HG03064 (cell line): ENCODE data around the gene CARD11.
"Not testable (repeated sequence)": the region's sequence is repeated elsewhere in the genome, so short reads cannot be mapped to it uniquely, and the experiment has no call there.

Experiments
- ATAC-seq: cut with Tn5 transposase; IDR thresholded peaks from one replicate; pipeline ENCODE4 v1.9.1; 2021; ENCODE audit warnings: low read depth; ENCODE audit not compliant: unreplicated experiment

Gene CARD11

GRCh38 chr7:3065724-3066143 is 22.1 kb upstream of the CARD11 start:
- no peak for ATAC-seq

- ATAC-seq = no peak
These were observed 20.4 kb upstream of the CARD11 start for GRCh38 chr7:3064067-3064466.

- peak; percentile 88 for ATAC-seq
These were observed 19.5 kb upstream of the CARD11 start for GRCh38 chr7:3063016-3063753.

- ATAC-seq = no peak
These were observed 13.4 kb upstream of the CARD11 start for GRCh38 chr7:3057066-3057420.

GRCh38 chr7:3056234-3057065 is 12.8 kb upstream of the CARD11 start:
- ATAC-seq = no peak

GRCh38 chr7:3055626-3056025 is 12.0 kb upstream of the CARD11 start:
- no peak for ATAC-seq

- peak; percentile 70 for ATAC-seq
These were observed 692 bp downstream of the CARD11 start for GRCh38 chr7:3042861-3043489.

GRCh38 chr7:3041986-3042675 is 1.5 kb downstream of the CARD11 start:
- ATAC-seq = no peak

GRCh38 chr7:3039787-3040186 is 3.9 kb downstream of the CARD11 start:
- ATAC-seq = no peak

GRCh38 chr7:3038011-3038410 is 5.7 kb downstream of the CARD11 start:
- ATAC-seq = not testable (repeated sequence)

- no peak for ATAC-seq
These were observed 6.4 kb downstream of the CARD11 start for GRCh38 chr7:3037259-3037658.

GRCh38 chr7:3034591-3035150 is 9.0 kb downstream of the CARD11 start:
- no peak for ATAC-seq

- ATAC-seq = no peak
These were observed 10.1 kb downstream of the CARD11 start for GRCh38 chr7:3033581-3033980.

- ATAC-seq = no peak
These were observed 10.5 kb downstream of the CARD11 start for GRCh38 chr7:3033136-3033535.

GRCh38 chr7:3032256-3032655 is 11.4 kb downstream of the CARD11 start:
- ATAC-seq = no peak

GRCh38 chr7:3029138-3029537 is 14.5 kb downstream of the CARD11 start:
- ATAC-seq = no peak

GRCh38 chr7:3028758-3029093 is 14.9 kb downstream of the CARD11 start:
- no peak for ATAC-seq

- ATAC-seq = no peak
These were observed 15.5 kb downstream of the CARD11 start for GRCh38 chr7:3028071-3028757.

GRCh38 chr7:3027005-3027845 is 16.4 kb downstream of the CARD11 start:
- no peak for ATAC-seq
